Spleen (tissue), 11 donors: ENCODE results near the gene DGKH. TPM values are rescaled to one million over a fixed set of nuclear protein-coding genes. Genes with fewer than 3 reads are reported as not detected.

Experiments used
- DNase-seq: peaks from one replicate; pipeline ENCODE4 v3.0.0-alpha.2; 2020
- H3K27ac ChIP-seq, 8 donors: fragments of 200-600 bp; sonication (generic) in 7 of 8; 1 replicate in 4 of 8; 2 replicates in 4 of 8; pipeline versions ENCODE4 v1.5.0 to v1.8.0; 2016 to 2021; ENCODE audit warnings: inconsistent platforms in 4 of 8, mild to moderate bottlenecking in 4 of 8, moderate library complexity in 1 of 8
- H3K27me3 ChIP-seq, 7 donors: fragments of 200-600 bp; sonication (generic) in 6 of 7; replicated peaks in 1 of 7; 1 replicate in 4 of 7; 2 replicates in 3 of 7; pipeline versions ENCODE4 v1.5.0 to v1.8.0; 2016 to 2021; ENCODE audit warnings: inconsistent platforms in 3 of 7, mild to moderate bottlenecking in 1 of 7
- H3K36me3 ChIP-seq, 6 donors: fragments of 200-600 bp; sonication (generic) in 5 of 6; 1 replicate in 4 of 6; 2 replicates in 2 of 6; pipeline versions ENCODE4 v1.5.0 to v1.8.0; 2016 to 2021; ENCODE audit warnings: inconsistent platforms in 2 of 6
- H3K4me1 ChIP-seq, 6 donors: fragments of 200-600 bp; sonication (generic) in 5 of 6; 1 replicate in 3 of 6; 2 replicates in 3 of 6; pipeline versions ENCODE4 v1.5.0 to v1.8.0; 2016 to 2021; ENCODE audit warnings: inconsistent platforms in 3 of 6
- H3K4me3 ChIP-seq, 8 donors: fragments of 200-600 bp; sonication (generic) in 7 of 8; 1 replicate in 4 of 8; 2 replicates in 4 of 8; pipeline versions ENCODE4 v1.5.0 to v1.8.0; 2016 to 2021; ENCODE audit warnings: inconsistent platforms in 4 of 8, mild to moderate bottlenecking in 4 of 8, moderate library complexity in 2 of 8
- H3K9me3 ChIP-seq, 8 donors: fragments of 200-600 bp; sonication (generic) in 7 of 8; 1 replicate in 4 of 8; 2 replicates in 4 of 8; pipeline versions ENCODE4 v1.5.0 to v1.8.0; 2016 to 2021; ENCODE audit warnings: inconsistent platforms in 4 of 8
- POLR2A ChIP-seq, 3 donors: fragments of 450-650 bp; IDR thresholded peaks; one replicate each; pipeline ENCODE4 v1.5.1; 2017; ENCODE audit warnings: antibody characterized with exemption in 3 of 3, mild to moderate bottlenecking in 1 of 3
- POLR2AphosphoS5 ChIP-seq, 3 donors: sonication (generic); formaldehyde crosslinking; IDR thresholded peaks; one replicate each; pipeline ENCODE4 v1.5.1; 2017; ENCODE audit warnings: antibody characterized with exemption in 3 of 3
- WGBS, 5 donors: extraction: QIAGEN DNeasy Blood & Tissue Kit in 3 of 5; methylation state at CpG; one replicate each; pipeline versions ENCODE4 v1.1.5 to v1.1.7; 2013 to 2018; 5-methylcytosine and 5-hydroxymethylcytosine counted together
- intact Hi-C: fragments of 100-400 bp; cut with DNase I; formaldehyde crosslinking; loops from one replicate; pipeline ENCODE4 v1.15.0; 2023; ENCODE audit warnings: low total_unique reads
- polyA plus RNA-seq, 3 donors: library from polyadenylated mRNA; stranded (reverse); fragments of 200-250 nt; gene quantifications; one replicate each; pipeline ENCODE4 v1.2.1, GENCODE V29; 2013
- total RNA-seq, 7 donors: library from RNA; depleted of rRNA in 3 of 7; stranded (reverse); fragments of >200 nt in 3 of 7; fragmentation: NEBNext Ultra II Directional in 4 of 7; extraction: Animal tissue kit (Norgen Biotek cat#: 25700) in 4 of 7; gene quantifications; one replicate each; pipeline versions ENCODE4 v1.1.0 to v1.2.1, GENCODE V29; 2016 to 2021
- TF ChIP-seq, protein P1 (sequence below), 11 experiments: fragments of 200-600 bp in 7 of 11; fragments of 450-650 bp in 4 of 11; sonication (generic) in 4 of 11; IDR thresholded peaks in 8 of 11; conservative IDR thresholded peaks in 3 of 11; 1 replicate in 7 of 11; 2 replicates in 4 of 11; pipeline versions ENCODE4 v1.4.0 to v1.8.0; 2016 to 2021; ENCODE audit warnings: antibody characterized with exemption in 11 of 11, inconsistent platforms in 4 of 11, mild to moderate bottlenecking in 1 of 11
- donor health status: healthy with polysubstance abuse.
- donor health status: DM: no; HTN: no; CAD: no; lungs with moderate emphysema.
- donor health status: DM: no; HTN: no; CAD: no.
- donor health status: Bipolar disorder and iron deficiency.
- donor health status: healthy.
- donor health status: DM: no; HTN: no; CAD: no.
- donor health status: DM: yes; HTN: yes; CAD: no.

DGKH gene
- total and polyA plus RNA-seq, 10 donors, result 0.52 to 15.3 (median 10.8) TPM

DNA sequence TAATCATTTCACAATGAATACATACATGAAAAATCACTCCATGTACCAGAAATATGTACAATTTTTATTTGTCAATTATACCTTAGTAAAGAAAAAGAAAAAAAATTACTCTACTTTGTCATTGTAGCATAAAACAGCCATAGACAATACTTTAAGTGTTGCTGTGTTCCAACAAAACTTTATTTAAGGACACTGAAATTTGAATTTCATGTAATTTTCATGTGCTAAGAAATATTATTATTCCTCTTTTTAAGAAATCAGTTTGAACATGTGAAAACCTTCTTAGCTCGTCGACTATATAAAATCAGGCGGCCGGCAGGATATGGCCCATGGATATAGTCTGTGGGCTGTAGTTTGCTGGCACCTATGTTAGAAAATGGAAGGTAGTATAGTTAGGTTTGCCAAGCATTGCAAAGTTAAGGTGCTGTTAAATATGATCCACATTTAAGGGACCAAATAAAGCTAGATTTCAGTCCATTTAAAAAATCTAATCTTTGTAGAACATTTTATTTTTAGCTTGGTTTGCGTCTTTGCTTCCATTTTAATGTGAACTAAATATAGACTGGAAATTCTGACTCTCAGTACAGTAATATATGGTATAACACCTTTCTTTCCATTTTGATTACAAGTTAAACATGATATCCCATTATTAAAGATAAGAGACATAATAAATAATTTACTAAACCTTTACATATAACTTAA is 6.5 kb downstream of the DGKH start:
- WGBS, 5 donors, result 84 to 87% (median 86%) methylated on average over 5 of the region's 5 CpGs

DNA sequence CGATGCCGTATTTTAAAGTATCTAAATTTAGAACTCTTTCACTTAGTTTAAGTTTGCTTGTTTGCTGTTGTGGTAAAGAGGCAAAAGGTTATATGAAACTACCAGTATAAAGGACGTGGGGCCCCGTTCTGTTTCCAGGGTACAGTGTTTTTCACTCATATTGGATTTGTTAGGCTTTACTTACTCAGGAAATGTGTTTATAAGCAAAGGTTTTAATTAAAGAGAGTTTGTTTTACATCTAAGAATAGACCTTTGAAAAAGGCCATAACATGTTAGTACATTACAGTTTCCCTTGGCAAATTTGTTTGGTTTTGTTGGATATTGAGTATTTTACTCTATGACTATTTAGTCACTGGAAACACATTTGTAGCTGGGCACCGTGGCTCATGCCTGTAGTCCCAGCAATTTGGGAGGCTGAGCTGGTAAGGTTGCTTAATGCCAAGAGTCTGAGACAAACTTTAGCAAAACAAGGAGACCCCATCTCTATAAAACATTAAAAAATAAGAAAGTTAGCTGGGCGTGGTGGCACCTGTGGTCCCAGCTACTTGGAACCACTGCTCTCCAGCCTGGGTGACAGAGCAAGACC is 7.1 kb downstream of the DGKH start:
- Histone ChIP-seq H3K4me3 (no peak overlapping the region), H3K9me3 (peaks cover 0 to 10% (median 4%) of the 10 kb centered on the region in 8 donors), H3K4me1 (no peaks in the 10 kb centered on the region), H3K27me3 (peaks cover 0 to 6% (median 0%) of the 10 kb centered on the region in 7 donors), H3K27ac (no peak overlapping the region), H3K36me3 (peaks cover 0 to 9% (median 0%) of the 10 kb centered on the region in 6 donors)
- TF ChIP-seq POLR2A (IDR thresholded peaks at IDR 0.05) (no peak), POLR2AphosphoS5 (IDR thresholded peaks at IDR 0.05) (no peak)
- TF ChIP-seq, protein P1, sequence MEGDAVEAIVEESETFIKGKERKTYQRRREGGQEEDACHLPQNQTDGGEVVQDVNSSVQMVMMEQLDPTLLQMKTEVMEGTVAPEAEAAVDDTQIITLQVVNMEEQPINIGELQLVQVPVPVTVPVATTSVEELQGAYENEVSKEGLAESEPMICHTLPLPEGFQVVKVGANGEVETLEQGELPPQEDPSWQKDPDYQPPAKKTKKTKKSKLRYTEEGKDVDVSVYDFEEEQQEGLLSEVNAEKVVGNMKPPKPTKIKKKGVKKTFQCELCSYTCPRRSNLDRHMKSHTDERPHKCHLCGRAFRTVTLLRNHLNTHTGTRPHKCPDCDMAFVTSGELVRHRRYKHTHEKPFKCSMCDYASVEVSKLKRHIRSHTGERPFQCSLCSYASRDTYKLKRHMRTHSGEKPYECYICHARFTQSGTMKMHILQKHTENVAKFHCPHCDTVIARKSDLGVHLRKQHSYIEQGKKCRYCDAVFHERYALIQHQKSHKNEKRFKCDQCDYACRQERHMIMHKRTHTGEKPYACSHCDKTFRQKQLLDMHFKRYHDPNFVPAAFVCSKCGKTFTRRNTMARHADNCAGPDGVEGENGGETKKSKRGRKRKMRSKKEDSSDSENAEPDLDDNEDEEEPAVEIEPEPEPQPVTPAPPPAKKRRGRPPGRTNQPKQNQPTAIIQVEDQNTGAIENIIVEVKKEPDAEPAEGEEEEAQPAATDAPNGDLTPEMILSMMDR (IDR thresholded peaks at IDR 0.05 in 8 of 11, conservative IDR thresholded peaks at IDR 0.05 in 3 of 11), result no peak
- no peak for DNase-seq
- intact Hi-C loops, result no loop called here
- WGBS, 5 donors, result 72 to 87% (median 84%) methylated on average over 6 of the region's 6 CpGs

More for the DNA sequence above, 6.5 kb downstream of the DGKH start:
- DNase-seq, result no peak
- intact Hi-C loops, result no loop called here
- no peak overlapping the region for H3K4me3 ChIP-seq
- peaks cover 0 to 9% (median 0%) of the 10 kb centered on the region in 6 donors for H3K36me3 ChIP-seq
- H3K9me3 ChIP-seq, result peaks cover 0 to 10% (median 4%) of the 10 kb centered on the region in 8 donors
- peaks cover 0 to 13% (median 0%) of the 10 kb centered on the region in 7 donors for H3K27me3 ChIP-seq
- H3K27ac ChIP-seq, result no peak overlapping the region
- TF ChIP-seq POLR2A (IDR thresholded peaks at IDR 0.05) (no peak), POLR2AphosphoS5 (IDR thresholded peaks at IDR 0.05) (no peak)
- TF ChIP-seq, protein P1 (IDR thresholded peaks at IDR 0.05 in 8 of 11, conservative IDR thresholded peaks at IDR 0.05 in 3 of 11), result no peak
- peaks cover 0 to 4% (median 2%) of the 10 kb centered on the region in 6 donors for H3K4me1 ChIP-seq

GRCh38 chr13:42056146-42056545 is 7.7 kb downstream of the DGKH start:
- H3K4me1 ChIP-seq, result no peaks in the 10 kb centered on the region
- H3K4me3 ChIP-seq, result no peak overlapping the region
- no peak for TF ChIP-seq POLR2A (IDR thresholded peaks at IDR 0.05)
- TF ChIP-seq POLR2AphosphoS5 (IDR thresholded peaks at IDR 0.05), result no peak
- TF ChIP-seq, protein P1 (IDR thresholded peaks at IDR 0.05 in 8 of 11, conservative IDR thresholded peaks at IDR 0.05 in 3 of 11), result no peak
- H3K36me3 ChIP-seq, result peaks cover 0 to 9% (median 0%) of the 10 kb centered on the region in 6 donors
- peaks cover 0 to 10% (median 4%) of the 10 kb centered on the region in 8 donors for H3K9me3 ChIP-seq
- DNase-seq, result no peak
- intact Hi-C loops, result no loop called here
- no peak overlapping the region for H3K27ac ChIP-seq
- WGBS, 5 donors, result 69 to 79% (median 75%) methylated on average over 1 of the region's 1 CpG
- H3K27me3 ChIP-seq, result peaks cover 0 to under 1% (median 0%) of the 10 kb centered on the region in 7 donors

DNA sequence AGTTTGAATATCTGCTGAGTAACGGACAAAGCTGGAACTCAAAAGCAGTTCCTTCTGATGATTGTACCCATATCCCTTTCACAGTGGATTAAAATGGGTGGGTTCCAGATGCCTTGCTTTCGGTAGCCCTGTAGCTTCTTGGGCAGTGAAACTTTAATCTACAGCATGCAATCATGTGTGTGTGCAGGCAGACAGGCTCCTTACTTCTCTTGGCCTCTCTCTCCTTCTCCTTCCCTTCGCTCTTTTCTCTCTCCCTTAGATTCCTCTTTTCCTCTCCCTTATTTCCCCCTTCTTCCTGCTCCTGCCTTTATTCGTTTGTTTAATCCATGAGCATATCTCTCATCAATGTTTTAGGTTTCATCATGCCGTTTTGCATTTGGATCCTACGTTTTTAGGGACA is 8.1 kb downstream of the DGKH start:
- no peak for DNase-seq
- TF ChIP-seq, protein P1 (IDR thresholded peaks at IDR 0.05 in 8 of 11, conservative IDR thresholded peaks at IDR 0.05 in 3 of 11), result no peak
- TF ChIP-seq POLR2A (IDR thresholded peaks at IDR 0.05), result no peak
- TF ChIP-seq POLR2AphosphoS5 (IDR thresholded peaks at IDR 0.05), result no peak
- peaks cover 0 to 10% (median 4%) of the 10 kb centered on the region in 8 donors for H3K9me3 ChIP-seq
- no peaks in the 10 kb centered on the region for H3K4me1 ChIP-seq
- H3K36me3 ChIP-seq, result peaks cover 0 to 9% (median 0%) of the 10 kb centered on the region in 6 donors
- 84 to 88% (median 86%) methylated on average over 6 of the region's 6 CpGs for WGBS, 5 donors
- no peaks in the 10 kb centered on the region for H3K27me3 ChIP-seq
- no peak overlapping the region for H3K4me3 ChIP-seq
- intact Hi-C loops, result no loop called here
- no peak overlapping the region for H3K27ac ChIP-seq
